Measurements from ENCODE around the gene CAMK2B. TPM values are rescaled to one million over a fixed set of nuclear protein-coding genes. Genes with fewer than 3 reads are reported as not detected.

CAMK2B gene
- total and polyA plus RNA-seq, 2 experiments from 2014 or later, result not detected

- H3K27me3 ChIP-seq (ENCODE audit: insufficient read depth), result no peaks in the 10 kb centered on the region
- H3K4me2 ChIP-seq, result no peak overlapping the region
- no peaks in the 10 kb centered on the region for H3K4me1 ChIP-seq (ENCODE audit: insufficient read depth)
- H3K79me2 ChIP-seq (replicated peaks; ENCODE audit: insufficient read depth), result no peaks in the 10 kb centered on the region
- no peaks in the 10 kb centered on the region for H3K36me3 ChIP-seq (ENCODE audit: insufficient read depth)
- TF ChIP-seq ZNF462 (CRISPR knock-in tag; IDR thresholded peaks at IDR 0.05) (no peak), CTCF (conservative IDR thresholded peaks at IDR 0.05; ENCODE audit: low read depth in 2 of 2) (peak; percentile 60 to 83), REST (IDR thresholded peaks at IDR 0.05; ENCODE audit: unreplicated experiment) (no peak)
- H3F3A ChIP-seq (replicated peaks; ENCODE audit: low read depth), result no peaks in the 10 kb centered on the region
- peak; percentile 92 for DNase-seq (ENCODE audit: low spot score)
- H3K27ac ChIP-seq (ENCODE audit: low read depth), result no peak overlapping the region
- H4K20me1 ChIP-seq (replicated peaks; ENCODE audit: insufficient read depth), result no peaks in the 10 kb centered on the region
- no peak overlapping the region for H3K4me3 Mint-ChIP-seq
- ATAC-seq, result peak; percentile 90
- H3K27ac Mint-ChIP-seq, result no peak overlapping the region
- H2AFZ ChIP-seq, result 0 out of 2 replicates have a peak overlapping the region, but pooled peaks have one; percentile 56
- H3K4me3 ChIP-seq, result no peak overlapping the region
- no peaks in the 10 kb centered on the region for H3K36me3 Mint-ChIP-seq (ENCODE audit: low read depth)
- peaks cover 14% of the 10 kb centered on the region for H3K27me3 Mint-ChIP-seq (ENCODE audit: insufficient read depth, low read depth, poor library complexity)
- peaks cover 7% of the 10 kb centered on the region; the same call in 2 of the 3 replicates for H3K4me1 Mint-ChIP-seq
- H3K9me3 Mint-ChIP-seq, result no peaks in the 10 kb centered on the region
- H3K9me2 ChIP-seq (ENCODE audit: insufficient read depth), result no peaks in the 10 kb centered on the region
Observed at GRCh38 chr7:44240983-44241510, 84.3 kb downstream of the CAMK2B start.

All from GM23338 (cell line).